ENCODE measurements around the gene ATP1A1.

ATP1A1 gene

DNA sequence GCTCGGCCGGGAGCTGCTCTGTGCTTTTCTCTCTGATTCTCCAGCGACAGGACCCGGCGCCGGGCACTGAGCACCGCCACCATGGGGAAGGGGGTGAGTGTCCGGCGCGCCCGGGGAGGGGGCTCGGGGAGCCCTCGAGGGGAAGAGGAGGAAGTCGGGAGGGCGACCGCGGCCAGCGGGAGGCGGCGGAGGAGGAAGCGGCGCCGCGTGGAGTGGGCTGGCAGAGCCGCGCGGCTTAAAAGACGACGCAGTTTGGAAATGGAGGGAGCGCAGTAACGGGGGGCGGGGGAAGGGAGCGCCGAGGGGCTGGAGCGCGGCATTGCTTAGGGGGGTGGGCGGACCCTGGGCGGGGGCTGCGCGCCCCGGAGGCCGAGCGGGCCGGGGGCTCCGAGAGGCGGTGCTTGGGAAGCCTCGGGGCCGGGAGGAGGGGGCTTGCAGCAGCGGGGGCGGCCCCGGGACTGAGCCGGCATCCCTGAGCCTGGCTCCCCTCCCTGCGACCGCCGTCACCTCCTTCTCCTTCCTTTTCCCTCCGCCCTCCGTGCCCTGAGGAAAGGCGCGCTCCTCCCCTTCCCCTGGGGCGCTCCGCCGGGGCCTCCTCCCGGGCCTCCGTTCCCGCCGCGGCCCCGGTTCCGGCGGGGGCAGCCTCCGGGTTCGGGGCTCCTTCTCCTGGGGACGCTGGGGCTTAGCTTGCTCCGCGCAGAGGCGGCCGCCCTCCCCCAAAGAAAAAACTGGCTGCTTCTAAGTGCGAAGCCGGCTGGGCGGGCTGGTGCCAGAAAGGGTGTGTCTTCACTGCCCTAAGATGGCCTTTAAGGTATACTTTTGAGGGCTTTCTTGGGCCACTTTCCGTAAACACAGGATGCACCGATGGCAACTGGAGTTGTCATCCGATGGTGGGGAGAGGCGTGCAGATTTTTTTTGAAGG, 648 bp downstream of the ATP1A1 start:
- DNase-seq = peak; percentile 27

DNA sequence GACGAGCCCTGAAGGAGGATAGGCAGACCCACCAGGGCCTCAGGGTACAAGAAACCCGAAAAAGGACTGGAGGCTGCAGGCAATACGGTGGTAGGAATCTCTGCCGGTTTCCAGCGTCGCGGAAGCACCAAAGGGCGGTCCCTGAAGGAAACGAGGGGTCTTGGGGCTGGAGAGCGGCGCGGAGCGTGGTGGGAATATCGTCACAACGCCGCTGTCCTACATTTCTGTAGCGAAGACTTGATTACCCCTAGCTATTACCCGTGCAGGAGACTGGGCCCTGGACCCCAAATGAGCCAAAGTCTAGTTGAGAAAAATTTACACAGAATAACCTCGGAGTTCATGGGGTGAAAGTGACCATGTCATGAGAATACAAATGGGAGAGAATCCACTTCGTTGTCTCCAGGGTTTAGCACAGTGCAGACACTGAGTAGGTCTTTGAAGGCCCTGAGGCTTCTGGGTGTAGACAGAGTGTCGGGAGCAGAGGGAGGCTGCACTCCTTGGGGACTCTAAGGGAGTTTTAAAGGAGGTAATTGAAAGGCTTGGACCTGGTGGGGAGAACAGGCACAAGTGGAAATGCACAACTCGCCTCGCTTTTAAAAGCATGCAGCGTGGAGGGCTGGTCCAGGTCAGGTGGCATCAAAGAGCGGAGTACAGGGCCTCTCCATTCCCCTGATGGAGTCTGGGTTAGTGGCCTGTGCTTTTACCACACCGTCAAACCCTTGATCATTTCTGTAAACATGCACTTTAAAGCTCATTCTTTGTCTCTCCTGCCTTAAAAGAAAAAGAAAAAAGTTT, 1.5 kb downstream of the ATP1A1 start:
- peak; percentile 27 for DNase-seq

GRCh38 chr1:116375148-116375886, 2.3 kb downstream of the ATP1A1 start:
- peak; percentile 18 for DNase-seq

- DNase-seq = peak; percentile 35
Observed at GRCh38 chr1:116375887-116376728, 3.1 kb downstream of the ATP1A1 start.

- no peak for DNase-seq
Observed at GRCh38 chr1:116376729-116377086, 3.7 kb downstream of the ATP1A1 start.

GRCh38 chr1:116377541-116378529, 4.8 kb downstream of the ATP1A1 start:
- peak; percentile 76 for DNase-seq

DNA sequence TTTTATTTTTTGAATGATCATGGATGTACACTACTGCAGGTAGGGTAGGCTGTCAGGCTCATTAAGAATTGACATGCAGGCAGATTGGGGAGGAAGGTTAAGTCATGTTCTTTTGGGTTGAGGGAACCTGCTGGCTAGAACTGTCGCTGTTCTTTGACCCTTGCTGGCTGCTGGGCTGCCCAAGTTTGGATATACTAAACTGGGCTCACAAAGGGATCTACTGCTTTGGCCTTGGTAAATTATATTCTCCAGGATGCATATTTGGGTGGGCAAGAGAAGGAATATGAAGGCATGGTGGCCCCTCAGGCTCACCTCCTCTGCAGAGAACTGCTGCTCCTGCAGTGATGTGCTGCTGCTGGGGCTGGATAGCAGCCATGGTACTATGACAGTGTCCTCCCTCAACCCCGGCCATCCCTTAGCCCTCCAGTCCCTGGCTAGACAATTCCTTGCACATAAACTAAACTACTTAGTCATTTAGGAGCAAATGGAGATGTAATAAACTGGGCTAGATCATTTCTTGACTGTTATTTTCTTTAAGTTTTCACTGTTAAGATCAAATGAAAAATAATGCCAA, 6.1 kb downstream of the ATP1A1 start:
- no peak for DNase-seq

DNA sequence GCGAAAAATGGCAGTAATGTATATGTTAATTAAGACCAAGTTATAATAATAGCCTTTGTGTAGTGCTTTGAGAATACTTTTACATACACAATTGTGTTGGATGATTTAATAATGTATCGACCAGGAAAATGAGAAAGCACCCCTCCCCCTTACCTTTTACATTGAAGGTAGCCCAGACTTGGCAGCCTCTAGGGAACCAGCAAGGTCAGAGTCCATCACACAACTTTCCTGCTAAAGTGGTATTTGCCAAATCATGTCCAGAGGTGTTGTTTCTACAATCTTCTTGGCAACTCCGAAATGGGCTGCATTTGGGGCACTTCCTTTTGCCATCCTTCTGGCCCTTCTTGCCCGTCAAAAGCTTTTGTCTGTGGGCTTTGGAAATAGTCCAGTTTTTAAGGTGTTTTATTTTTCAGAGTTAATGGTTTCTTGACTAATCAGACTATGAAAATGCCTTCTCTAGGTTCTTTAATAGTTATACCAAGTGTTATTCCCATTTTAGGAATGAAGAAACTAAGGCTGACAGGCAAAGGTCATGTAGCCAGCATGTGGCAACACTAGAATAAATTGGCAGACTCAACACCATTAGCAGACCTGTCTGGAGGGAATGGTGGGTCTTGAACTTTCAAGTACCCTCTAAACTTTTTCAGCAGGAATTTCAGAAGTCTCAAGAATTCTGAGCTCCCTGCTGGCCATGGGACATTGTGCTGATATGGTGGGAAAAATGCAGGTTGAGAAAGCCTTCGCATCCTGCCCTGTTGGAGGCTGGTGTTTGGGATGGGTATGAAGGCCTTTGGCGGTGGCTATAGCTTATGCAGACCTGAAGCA, 6.8 kb downstream of the ATP1A1 start:
- no peak for DNase-seq

- DNase-seq = no peak
Observed at GRCh38 chr1:116380499-116381242, 7.6 kb downstream of the ATP1A1 start.

GRCh38 chr1:116382321-116382720, 9.3 kb downstream of the ATP1A1 start:
- DNase-seq = no peak

- DNase-seq = no peak
Observed at GRCh38 chr1:116382857-116383483, 9.9 kb downstream of the ATP1A1 start.

DNA sequence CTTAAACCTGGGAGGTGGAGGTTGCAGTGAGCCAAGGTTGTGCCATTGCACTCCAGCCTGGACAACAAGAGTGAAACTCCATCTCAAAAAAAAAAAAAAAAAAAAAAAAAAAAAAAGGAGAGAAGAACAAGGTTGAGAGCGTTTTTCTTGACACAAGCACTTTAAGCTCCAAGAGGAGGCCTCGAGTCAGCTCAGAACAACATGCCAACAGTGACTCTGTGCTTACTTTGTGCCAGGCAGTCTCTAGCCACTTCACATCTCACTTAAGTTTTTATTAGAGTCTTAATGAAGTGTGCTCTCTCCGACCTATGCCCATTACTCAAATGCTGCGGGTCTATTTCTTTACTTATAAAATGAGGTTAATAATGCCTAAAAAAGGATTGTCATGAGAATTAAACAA, 13.0 kb downstream of the ATP1A1 start:
- no peak for DNase-seq

GRCh38 chr1:116387551-116387950, 14.5 kb downstream of the ATP1A1 start:
- no peak for DNase-seq

DNA sequence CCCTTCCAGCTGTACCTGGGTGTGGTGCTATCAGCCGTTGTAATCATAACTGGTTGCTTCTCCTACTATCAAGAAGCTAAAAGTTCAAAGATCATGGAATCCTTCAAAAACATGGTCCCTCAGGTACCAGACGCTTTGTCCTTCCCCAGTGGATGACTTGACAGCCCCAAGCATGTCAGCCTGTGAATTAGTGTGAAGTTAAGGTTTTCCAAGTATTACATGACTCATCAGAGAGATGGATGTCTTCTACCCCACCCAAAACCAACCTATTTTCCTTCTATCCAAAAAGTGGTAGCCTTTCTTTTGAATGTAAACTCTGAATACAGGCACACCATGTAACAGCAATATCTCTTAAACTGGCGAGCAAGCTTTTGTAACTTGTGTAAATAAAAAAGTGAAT, 15.1 kb downstream of the ATP1A1 start:
- DNase-seq = no peak

DNA sequence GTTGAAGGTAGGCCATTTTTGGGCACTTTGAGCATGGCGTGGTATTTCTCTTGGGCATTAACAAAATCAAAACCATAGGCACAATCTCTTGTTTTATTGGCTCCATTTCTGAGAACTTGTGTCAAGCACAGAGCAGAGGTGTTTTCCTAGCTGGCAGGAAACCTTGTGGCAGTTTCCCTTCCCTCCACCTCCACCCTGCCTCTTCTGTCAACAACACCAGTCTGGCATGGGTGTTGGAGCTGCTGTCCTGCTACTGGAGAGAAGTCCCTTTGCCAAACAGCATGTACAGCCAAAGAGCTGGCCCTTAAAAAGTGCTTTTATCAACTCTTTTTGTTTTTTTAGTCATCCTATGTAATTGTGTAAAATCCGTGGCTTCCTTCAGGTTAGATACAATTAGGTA, 16.0 kb downstream of the ATP1A1 start:
- DNase-seq = no peak

- DNase-seq = no peak
Observed at GRCh38 chr1:116389686-116390085, 16.6 kb downstream of the ATP1A1 start.

- no peak for DNase-seq
Observed at GRCh38 chr1:116390195-116390594, 17.2 kb downstream of the ATP1A1 start.

- DNase-seq = no peak
Observed at GRCh38 chr1:116391185-116391584, 18.1 kb downstream of the ATP1A1 start.

Data from midbrain (tissue), 1 donor.